B cell (primary cell): Measurements from ENCODE around the gene POLA2. TPM values are rescaled to one million over a fixed set of nuclear protein-coding genes. Genes with fewer than 3 reads are reported as not detected.

Source experiments
- ATAC-seq: fragments of 200-7000 bp; cut with Tn5 transposase; one replicate; pipeline ENCODE4 v1.10.0; 2021; ENCODE audit warnings: low read depth, mild to moderate bottlenecking, moderate number of reproducible peaks, moderate library complexity
- CTCF ChIA-PET: fragments of 350-600 bp; sonication (Branson Sonifier 250); formaldehyde crosslinking; loops from one replicate; lab custom pipeline; 2021; ENCODE audit warnings: antibody characterized with exemption, inconsistent platforms; lab: Charles Lee
- POLR2A ChIA-PET: fragments of 350-600 bp; sonication (Branson Sonifier 250); formaldehyde crosslinking; loops from one replicate; lab custom pipeline; 2021; ENCODE audit warnings: antibody characterized with exemption; lab: Charles Lee
- DNase-seq: peaks from one replicate; pipeline ENCODE4 v3.0.0; 2013
- H2AFZ ChIP-seq: 2 replicates; pipeline ENCODE4 v1.6.1; 2012; ENCODE audit warnings: mild to moderate bottlenecking, low read depth, low read length; ENCODE audit not compliant: insufficient read depth, poor library complexity, severe bottlenecking
- H3K27ac ChIP-seq, 2 donors: 1 replicate in 1 of 2; 2 replicates in 1 of 2; pipeline ENCODE4 v1.5.1; 2012 to 2013; ENCODE audit warnings: low read length in 2 of 2, mild to moderate bottlenecking in 2 of 2, moderate library complexity in 1 of 2
- H3K27me3 ChIP-seq, 4 experiments: fragments of 200-600 bp in 1 of 4; sonication (generic) in 1 of 4; replicated peaks in 1 of 4; 1 replicate in 2 of 4; 2 replicates in 2 of 4; pipeline versions ENCODE4 v1.6.1 to v1.7.0; 2013 to 2016; ENCODE audit warnings: low read length in 3 of 4, mild to moderate bottlenecking in 2 of 4, mixed read lengths in 1 of 4, moderate library complexity in 1 of 4; ENCODE audit not compliant: insufficient read depth in 4 of 4, control insufficient read depth in 3 of 4; ENCODE audit errors: control extremely low read depth in 1 of 4
- H3K36me3 ChIP-seq, 2 experiments: replicated peaks in 1 of 2; 1 replicate in 1 of 2; 2 replicates in 1 of 2; pipeline versions ENCODE4 v1.6.1 to v1.7.1; 2013; ENCODE audit warnings: low read length in 1 of 2; ENCODE audit not compliant: insufficient read depth in 2 of 2, control insufficient read depth in 1 of 2; ENCODE audit errors: control extremely low read depth in 1 of 2, extremely low read depth in 1 of 2
- H3K4me1 ChIP-seq, 2 donors: fragments of 200-600 bp in 1 of 2; sonication (generic) in 1 of 2; 1 replicate in 1 of 2; 2 replicates in 1 of 2; pipeline versions ENCODE4 v1.5.1 to v1.6.1; 2013 to 2017; ENCODE audit warnings: low read length in 2 of 2; ENCODE audit not compliant: control insufficient read depth in 2 of 2, insufficient read depth in 2 of 2
- H3K4me2 ChIP-seq: replicated peaks from 2 replicates; pipeline ENCODE3; 2012; ENCODE audit warnings: mild to moderate bottlenecking, low read depth, low read length; ENCODE audit not compliant: poor library complexity, severe bottlenecking
- H3K4me3 ChIP-seq, 5 experiments: fragments of 200-600 bp in 1 of 5; sonication (generic) in 1 of 5; 1 replicate in 3 of 5; 2 replicates in 2 of 5; pipeline versions ENCODE4 v1.5.1 to v1.7.0; 2011 to 2016; ENCODE audit warnings: low read length in 4 of 5, mild to moderate bottlenecking in 4 of 5, low read depth in 2 of 5, control low read depth in 1 of 5, moderate library complexity in 1 of 5; ENCODE audit not compliant: insufficient read depth in 1 of 5; ENCODE audit errors: control extremely low read depth in 1 of 5, extremely low read depth in 1 of 5
- H3K79me2 ChIP-seq: fragments of 200-600 bp; sonication (generic); one replicate; pipeline ENCODE4 v1.6.0; 2016; ENCODE audit warnings: low read length; ENCODE audit not compliant: control insufficient read depth, insufficient read depth
- H3K9ac ChIP-seq: fragments of 200-600 bp; sonication (generic); 2 replicates; pipeline ENCODE4 v1.6.1; 2017; ENCODE audit warnings: mild to moderate bottlenecking, low read length, moderate library complexity
- H3K9me3 ChIP-seq, 3 donors: one replicate each; pipeline versions ENCODE4 v1.6.1 to v1.7.1; 2013; ENCODE audit warnings: low read length in 2 of 3; ENCODE audit not compliant: control insufficient read depth in 2 of 3, insufficient read depth in 1 of 3; ENCODE audit errors: control extremely low read depth in 1 of 3
- H4K20me1 ChIP-seq: 2 replicates; pipeline ENCODE4 v1.6.0; 2012; ENCODE audit warnings: mild to moderate bottlenecking, low read length; ENCODE audit not compliant: insufficient read depth, control insufficient read depth, poor library complexity, severe bottlenecking
- H3K27ac Mint-ChIP-seq: one replicate; pipeline ENCODE4 v1.8.0; 2021; ENCODE audit warnings: mixed read lengths
- H3K27me3 Mint-ChIP-seq: one replicate; pipeline ENCODE4 v1.8.0; 2021; ENCODE audit warnings: mixed read lengths
- H3K4me1 Mint-ChIP-seq: one replicate; pipeline ENCODE4 v1.8.0; 2021; ENCODE audit warnings: mixed read lengths
- H3K4me3 Mint-ChIP-seq: one replicate; pipeline ENCODE4 v1.8.0; 2021; ENCODE audit warnings: mixed read lengths
- H3K9me3 Mint-ChIP-seq: one replicate; pipeline ENCODE4 v1.8.0; 2022; ENCODE audit warnings: mixed read lengths; ENCODE audit not compliant: insufficient read depth
- EZH2 ChIP-seq: IDR thresholded peaks from 2 replicates; pipeline ENCODE4 v1.6.1; 2012; ENCODE audit warnings: borderline replicate concordance, low read depth, mild to moderate bottlenecking, moderate library complexity, low read length; ENCODE audit not compliant: insufficient read depth, poor library complexity, severe bottlenecking
- WGBS: methylation state at CpG from one replicate; pipeline ENCODE4 v1.1.5; 2013; ENCODE audit warnings: missing lambda C conversion rate; ENCODE audit not compliant: insufficient coverage; 5-methylcytosine and 5-hydroxymethylcytosine counted together
- intact Hi-C: fragments of 100-400 bp; cut with micrococcal nuclease; formaldehyde crosslinking; loops from one replicate; pipeline ENCODE4 v1.10.0; 2022
- polyA plus RNA-seq: library from polyadenylated mRNA; depleted of rRNA; stranded (reverse); fragments of >200 nt; gene quantifications from 2 replicates; pipeline ENCODE4 v1.2.3, GENCODE V29; 2012
- total RNA-seq, 2 donors: library from RNA; stranded (reverse); fragments of 120-200 nt in 1 of 2; gene quantifications; 1 replicate in 1 of 2; 2 replicates in 1 of 2; pipeline versions ENCODE4 v1.2.3 to v1.2.4, GENCODE V29; 2013 to 2022
- TF ChIP-seq, protein P1 (sequence below): fragments of 200-600 bp; IDR thresholded peaks from one replicate; pipeline ENCODE4 v1.8.0; 2022; ENCODE audit warnings: antibody characterized with exemption, mild to moderate bottlenecking

Gene POLA2
- total and polyA plus RNA-seq, 2 donors (not counting 1 experiment from before 2014, with no cell fraction given) = 13.0 to 28.7 TPM

DNA sequence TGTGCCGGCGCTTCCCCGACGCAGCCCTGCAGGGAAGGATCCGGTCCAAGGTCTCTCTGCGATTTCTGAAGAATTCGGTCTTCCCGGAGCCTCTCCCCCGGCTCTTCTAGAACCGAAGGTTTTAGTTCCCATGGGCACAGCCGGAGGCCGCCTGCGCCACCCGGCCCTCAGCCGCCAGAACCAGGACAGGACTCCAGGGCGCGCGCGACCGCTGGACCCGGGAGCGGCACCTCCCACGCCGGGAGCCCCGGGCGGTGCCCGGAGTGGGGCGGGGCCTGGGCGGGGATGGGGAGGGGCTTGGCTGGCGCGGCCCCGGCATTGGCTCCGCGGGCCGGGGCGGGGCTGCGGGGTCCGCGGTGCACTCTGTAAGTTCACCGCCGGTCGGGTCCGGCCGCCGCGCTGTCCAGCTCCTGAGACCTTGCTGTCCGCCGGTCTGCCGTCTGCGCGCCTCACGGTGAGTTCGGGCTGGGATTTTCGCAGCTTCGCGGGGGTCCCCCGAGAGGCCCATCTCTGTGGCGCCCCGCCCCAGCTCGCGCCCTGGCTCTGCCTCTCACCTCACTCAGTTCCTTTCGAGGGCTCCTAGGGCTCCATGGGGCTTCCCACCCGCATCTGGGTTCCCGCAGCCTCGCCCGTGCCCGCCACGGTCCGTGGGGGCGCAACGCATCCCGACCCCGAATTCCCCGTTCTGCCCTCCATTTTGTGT, 52.9 kb downstream of the POLA2 start, which contains the start of gene CDC42EP2:
Gene CDC42EP2, plus strand, starts transcription at position 366 of the 703 bp plus-strand sequence. CDS start 6,033 bp downstream, outside the sequence.
- no peak within 1 kb of the TSS for H3K27ac Mint-ChIP-seq
- peak within 1 kb of the TSS; percentile 84 for H3K4me3 Mint-ChIP-seq
- Histone ChIP-seq H2AFZ (peak within 1 kb of the TSS; percentile 96), H3K9me3 (no peaks in the 10 kb centered on the region), H3K4me1 (peaks cover 8 to 17% of the 10 kb centered on the region in 2 donors), H3K4me3 (peak within 1 kb of the TSS; percentile 40 to 85 (median 81)), H4K20me1 (no peaks in the 10 kb centered on the region), H3K79me2 (no peaks in the 10 kb centered on the region), H3K4me2 (peak within 1 kb of the TSS; percentile 100), H3K9ac (peak within 1 kb of the TSS; percentile 91), H3K36me3 (no peaks in the 10 kb centered on the region), H3K27me3 (peaks cover 0 to 12% (median 5%) of the 10 kb centered on the region in 4 experiments), H3K27ac (peak within 1 kb of the TSS in 1 of 2 donors; percentile 51)
- peaks cover 10% of the 10 kb centered on the region for H3K4me1 Mint-ChIP-seq
- TF ChIP-seq, protein P1, sequence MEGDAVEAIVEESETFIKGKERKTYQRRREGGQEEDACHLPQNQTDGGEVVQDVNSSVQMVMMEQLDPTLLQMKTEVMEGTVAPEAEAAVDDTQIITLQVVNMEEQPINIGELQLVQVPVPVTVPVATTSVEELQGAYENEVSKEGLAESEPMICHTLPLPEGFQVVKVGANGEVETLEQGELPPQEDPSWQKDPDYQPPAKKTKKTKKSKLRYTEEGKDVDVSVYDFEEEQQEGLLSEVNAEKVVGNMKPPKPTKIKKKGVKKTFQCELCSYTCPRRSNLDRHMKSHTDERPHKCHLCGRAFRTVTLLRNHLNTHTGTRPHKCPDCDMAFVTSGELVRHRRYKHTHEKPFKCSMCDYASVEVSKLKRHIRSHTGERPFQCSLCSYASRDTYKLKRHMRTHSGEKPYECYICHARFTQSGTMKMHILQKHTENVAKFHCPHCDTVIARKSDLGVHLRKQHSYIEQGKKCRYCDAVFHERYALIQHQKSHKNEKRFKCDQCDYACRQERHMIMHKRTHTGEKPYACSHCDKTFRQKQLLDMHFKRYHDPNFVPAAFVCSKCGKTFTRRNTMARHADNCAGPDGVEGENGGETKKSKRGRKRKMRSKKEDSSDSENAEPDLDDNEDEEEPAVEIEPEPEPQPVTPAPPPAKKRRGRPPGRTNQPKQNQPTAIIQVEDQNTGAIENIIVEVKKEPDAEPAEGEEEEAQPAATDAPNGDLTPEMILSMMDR = no peak
- TF ChIP-seq EZH2 = no peak
- ChIA-PET CTCF (interaction anchor here (0.6 to 7.4 kb wide), 33 partner anchors 9 to 466 kb away, joined by 3 to 214 read pairs (median 4); partner anchors contain the start of genes ARL2 and DPF2), POLR2A (interaction anchor here (0.5 to 1.5 kb wide), 9 partner anchors 12 to 1065 kb away, joined by 3 to 6 read pairs (median 4); partner anchors contain the start of gene DPF2)
- intact Hi-C loops = loop anchor here (1.0 to 5.0 kb wide), 6 partner anchors 16 to 204 kb away; partner anchors contain the start of genes POLA2, TIGD3 and TM7SF2
- ATAC-seq (peak; percentile 96), DNase-seq (peak; percentile 85)
- H3K9me3 Mint-ChIP-seq = no peaks in the 10 kb centered on the region
- H3K27me3 Mint-ChIP-seq = peaks cover 9% of the 10 kb centered on the region
- under 1% methylated on average over 74 of the region's 74 CpGs for WGBS
